Uterus (tissue), 4 donors: ENCODE measurements around the gene UBR4. TPM values are rescaled to one million over a fixed set of nuclear protein-coding genes. Genes with fewer than 3 reads are reported as not detected.
A peak's percentile ranks its signal among the peaks of the same experiment; 100 is the strongest.

Source experiments
- DNase-seq, 2 donors: peaks; one replicate each; pipeline ENCODE4 v3.0.0-alpha.2; 2019 to 2020
- H3K27ac ChIP-seq, 2 donors: fragments of 200-600 bp; sonication (generic); 1 replicate in 1 of 2; 2 replicates in 1 of 2; pipeline ENCODE4 v1.5.1; 2016 to 2018
- H3K27me3 ChIP-seq, 2 donors: fragments of 200-600 bp; sonication (generic); one replicate each; pipeline ENCODE4 v1.5.1; 2018 to 2019; ENCODE audit warnings: control low read depth in 1 of 2
- H3K36me3 ChIP-seq, 2 donors: fragments of 200-600 bp; sonication (generic); one replicate each; pipeline ENCODE4 v1.5.1; 2019; ENCODE audit warnings: control low read depth in 1 of 2
- H3K4me1 ChIP-seq, 2 donors: fragments of 200-600 bp; sonication (generic); one replicate each; pipeline ENCODE4 v1.5.1; 2018 to 2019; ENCODE audit warnings: control low read depth in 1 of 2
- H3K4me3 ChIP-seq, 2 donors: fragments of 200-600 bp; sonication (generic); 1 replicate in 1 of 2; 2 replicates in 1 of 2; pipeline ENCODE4 v1.5.1; 2018 to 2019; ENCODE audit warnings: mild to moderate bottlenecking in 1 of 2
- H3K9me3 ChIP-seq, 2 donors: fragments of 200-600 bp; sonication (generic); one replicate each; pipeline ENCODE4 v1.5.1; 2019; ENCODE audit warnings: control low read depth in 1 of 2
- CTCF ChIP-seq, 4 experiments: fragments of 200-600 bp in 2 of 4; fragments of 450-650 bp in 2 of 4; sonication (generic) in 2 of 4; IDR thresholded peaks; one replicate each; pipeline ENCODE4 v1.5.1; 2016 to 2019; ENCODE audit warnings: antibody characterized with exemption in 4 of 4, mild to moderate bottlenecking in 2 of 4, moderate library complexity in 1 of 4
- POLR2A ChIP-seq, 2 donors: fragments of 450-650 bp; IDR thresholded peaks; one replicate each; pipeline ENCODE4 v1.6.1; 2016; ENCODE audit warnings: antibody characterized with exemption in 2 of 2, mild to moderate bottlenecking in 1 of 2, moderate library complexity in 1 of 2
- intact Hi-C: fragments of 100-400 bp; cut with DNase I; formaldehyde crosslinking; loops from one replicate; pipeline ENCODE4 v1.15.1; 2023; ENCODE audit warnings: low total_unique reads
- total RNA-seq, 4 donors: library from RNA; depleted of rRNA in 3 of 4; stranded (reverse); fragments of >200 nt in 3 of 4; gene quantifications; one replicate each; pipeline versions ENCODE4 v1.1.0 to v1.2.4, GENCODE V29; 2014 to 2023
- donor health status: DM: yes; HTN: yes; CAD: no.

Gene UBR4
- total RNA-seq, 4 donors from 2014 or later: 50.0 to 161 (median 105) TPM

GRCh38 chr1:19163261-19163660 is 46.8 kb downstream of the UBR4 start:
- no peak for DNase-seq
- intact Hi-C loops: no loop called here
- Histone ChIP-seq H3K27me3 (no peaks in the 10 kb centered on the region), H3K36me3 (no peaks in the 10 kb centered on the region), H3K4me3 (no peak overlapping the region), H3K4me1 (no peaks in the 10 kb centered on the region), H3K9me3 (no peaks in the 10 kb centered on the region), H3K27ac (no peak overlapping the region)
- TF ChIP-seq POLR2A (IDR thresholded peaks at IDR 0.05) (no peak), CTCF (IDR thresholded peaks at IDR 0.05) (no peak)

- H3K27ac ChIP-seq: no peak overlapping the region
- no peaks in the 10 kb centered on the region for H3K27me3 ChIP-seq
- no peaks in the 10 kb centered on the region for H3K9me3 ChIP-seq
- intact Hi-C loops: no loop called here
- no peak for TF ChIP-seq CTCF (IDR thresholded peaks at IDR 0.05)
- no peak for TF ChIP-seq POLR2A (IDR thresholded peaks at IDR 0.05)
- H3K4me3 ChIP-seq: no peak overlapping the region
- H3K4me1 ChIP-seq: no peaks in the 10 kb centered on the region
- DNase-seq: no peak
- H3K36me3 ChIP-seq: no peaks in the 10 kb centered on the region
These were observed 49.2 kb downstream of the UBR4 start for GRCh38 chr1:19160831-19161230.

- peak overlapping the region; percentile 26 to 43 for H3K27ac ChIP-seq
- H3K27me3 ChIP-seq: no peaks in the 10 kb centered on the region
- no peaks in the 10 kb centered on the region for H3K9me3 ChIP-seq
- TF ChIP-seq CTCF (IDR thresholded peaks at IDR 0.05) (no peak), POLR2A (IDR thresholded peaks at IDR 0.05) (no peak)
- no peak for DNase-seq
- no peaks in the 10 kb centered on the region for H3K4me1 ChIP-seq
- intact Hi-C loops: no loop called here
- no peaks in the 10 kb centered on the region for H3K36me3 ChIP-seq
- H3K4me3 ChIP-seq: no peak overlapping the region
These were observed 52.4 kb downstream of the UBR4 start for GRCh38 chr1:19157653-19158052.

- Histone ChIP-seq H3K27me3 (no peaks in the 10 kb centered on the region), H3K9me3 (no peaks in the 10 kb centered on the region), H3K27ac (peak overlapping the region; percentile 26 to 43), H3K4me1 (no peaks in the 10 kb centered on the region), H3K4me3 (no peak overlapping the region), H3K36me3 (no peaks in the 10 kb centered on the region)
- DNase-seq: peak in 1 of 2 donors; percentile 70
- TF ChIP-seq POLR2A (IDR thresholded peaks at IDR 0.05): no peak
- no peak for TF ChIP-seq CTCF (IDR thresholded peaks at IDR 0.05)
- intact Hi-C loops: no loop called here
These were observed 53.4 kb downstream of the UBR4 start for GRCh38 chr1:19156676-19157075.

- H3K4me1 ChIP-seq: no peaks in the 10 kb centered on the region
- H3K9me3 ChIP-seq: no peaks in the 10 kb centered on the region
- TF ChIP-seq CTCF (IDR thresholded peaks at IDR 0.05): no peak
- TF ChIP-seq POLR2A (IDR thresholded peaks at IDR 0.05): no peak
- no peak overlapping the region for H3K4me3 ChIP-seq
- H3K36me3 ChIP-seq: no peaks in the 10 kb centered on the region
- no peaks in the 10 kb centered on the region for H3K27me3 ChIP-seq
- intact Hi-C loops: no loop called here
- H3K27ac ChIP-seq: no peak overlapping the region
- DNase-seq: no peak
These were observed 55.2 kb downstream of the UBR4 start for GRCh38 chr1:19154876-19155275.
